ENCODE results near the gene MFAP4.

Gene MFAP4

GRCh38 chr17:19347323-19348080 lies 39.5 kb downstream of the MFAP4 start:
- no peak for DNase-seq

- no peak for DNase-seq
Measured at GRCh38 chr17:19346351-19347255, 40.4 kb downstream of the MFAP4 start.

DNA sequence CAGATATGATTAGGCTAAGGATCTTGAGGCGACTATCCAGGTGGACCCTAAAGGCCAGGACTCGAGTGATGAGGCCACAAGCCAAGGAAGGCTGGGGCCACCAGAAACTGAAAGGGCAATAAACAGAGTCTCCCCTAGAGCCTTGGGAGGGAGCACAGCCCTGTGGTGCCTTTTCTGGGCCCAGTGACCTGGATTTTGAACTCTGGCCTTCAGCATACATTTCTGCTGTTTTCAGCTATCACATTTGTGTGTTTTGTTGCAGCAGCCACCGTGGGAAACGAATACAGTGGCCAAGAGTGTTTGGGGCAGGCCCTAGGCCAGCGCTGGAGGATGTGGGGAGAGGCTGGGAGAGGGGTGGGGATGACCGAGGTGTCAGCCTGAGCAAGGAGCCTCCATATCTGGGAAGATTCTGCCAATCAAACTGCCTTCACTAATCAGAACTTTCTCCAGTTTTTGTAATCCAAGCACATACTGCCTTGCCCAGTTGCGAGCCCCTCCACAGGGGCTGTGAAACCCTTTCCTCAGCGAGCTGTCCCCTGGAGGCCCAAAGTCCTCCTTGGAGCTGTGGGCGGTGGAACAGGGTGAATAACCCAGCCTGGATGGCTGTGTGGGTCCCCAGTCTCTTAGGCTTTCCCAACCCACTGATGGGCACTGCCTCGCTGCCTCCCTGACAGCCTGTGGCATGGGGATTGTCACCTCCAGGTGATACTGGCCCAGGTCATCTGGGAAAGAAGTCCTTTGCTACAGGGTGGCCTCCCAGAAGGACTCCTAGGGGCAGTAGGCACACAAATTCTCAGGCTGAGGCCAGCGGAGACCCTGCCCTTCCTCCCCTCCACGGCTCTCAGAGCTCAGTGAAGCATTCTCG lies 41.3 kb downstream of the MFAP4 start:
- DNase-seq = no peak

- DNase-seq = no peak
Measured at GRCh38 chr17:19345067-19345460, 41.9 kb downstream of the MFAP4 start.

DNA sequence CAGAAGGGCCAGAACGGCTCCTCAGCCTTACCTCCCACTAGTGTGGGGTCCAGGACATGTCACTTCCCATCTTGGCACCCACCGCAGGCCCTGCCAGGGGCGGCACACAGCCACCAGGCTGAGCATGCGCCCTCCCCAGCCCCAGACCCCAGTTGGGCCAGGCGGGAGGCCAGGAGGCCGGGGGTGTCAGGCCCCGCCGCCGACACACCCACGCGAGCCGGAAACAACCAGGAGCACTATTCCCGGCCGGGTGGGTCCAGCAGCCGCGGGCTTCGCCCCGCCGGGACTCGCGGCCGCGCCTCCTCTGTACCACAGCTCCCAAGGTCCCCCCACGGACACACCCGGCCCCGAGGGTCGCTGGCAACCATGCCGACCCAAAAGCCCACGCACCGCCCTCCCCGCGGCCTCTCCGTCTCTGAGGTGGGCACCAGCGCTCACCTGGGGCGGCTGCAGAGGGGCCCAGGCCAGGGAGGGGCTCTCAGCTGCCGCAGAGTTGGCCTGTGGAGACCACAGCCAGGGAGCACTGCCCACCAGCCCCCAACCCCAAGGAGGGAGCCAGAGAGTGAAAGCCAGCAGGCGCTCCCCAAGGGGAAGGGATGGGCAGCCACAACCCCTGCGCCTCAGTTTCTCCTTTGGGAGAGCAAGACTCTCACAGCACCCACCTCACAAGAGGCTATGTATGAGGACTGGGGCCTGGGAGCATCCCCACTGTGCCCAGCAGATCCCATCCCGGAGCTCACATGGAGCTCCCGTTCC lies 42.5 kb downstream of the MFAP4 start:
- DNase-seq = no peak

DNA sequence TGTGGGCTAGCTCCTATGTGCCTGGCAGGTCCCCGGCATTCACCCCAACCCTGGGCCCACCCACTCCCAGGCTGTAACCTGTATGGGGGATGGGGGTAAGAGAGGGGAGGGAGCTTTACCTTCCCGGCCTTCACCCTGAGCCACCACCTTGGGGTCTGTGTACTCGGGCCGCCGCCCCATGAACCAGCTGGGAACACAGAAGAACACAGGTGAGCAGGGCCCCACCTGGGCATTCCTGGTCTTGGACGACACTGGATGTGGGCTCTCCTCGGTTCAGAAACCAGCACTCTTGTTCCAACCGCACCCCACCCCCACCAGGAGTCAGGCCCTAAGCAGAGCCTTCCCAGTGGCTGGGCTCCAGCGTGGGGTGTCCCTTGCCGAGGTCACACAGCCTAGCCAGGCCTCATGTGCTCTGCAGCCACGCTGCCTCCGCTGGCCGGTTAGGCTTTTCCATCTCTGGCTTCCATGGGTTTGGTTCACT lies 43.3 kb downstream of the MFAP4 start:
- DNase-seq = no peak

- no peak for DNase-seq
Measured at GRCh38 chr17:19343256-19343630, 43.7 kb downstream of the MFAP4 start.

- DNase-seq = no peak
Measured at GRCh38 chr17:19342611-19343255, 44.3 kb downstream of the MFAP4 start.

DNA sequence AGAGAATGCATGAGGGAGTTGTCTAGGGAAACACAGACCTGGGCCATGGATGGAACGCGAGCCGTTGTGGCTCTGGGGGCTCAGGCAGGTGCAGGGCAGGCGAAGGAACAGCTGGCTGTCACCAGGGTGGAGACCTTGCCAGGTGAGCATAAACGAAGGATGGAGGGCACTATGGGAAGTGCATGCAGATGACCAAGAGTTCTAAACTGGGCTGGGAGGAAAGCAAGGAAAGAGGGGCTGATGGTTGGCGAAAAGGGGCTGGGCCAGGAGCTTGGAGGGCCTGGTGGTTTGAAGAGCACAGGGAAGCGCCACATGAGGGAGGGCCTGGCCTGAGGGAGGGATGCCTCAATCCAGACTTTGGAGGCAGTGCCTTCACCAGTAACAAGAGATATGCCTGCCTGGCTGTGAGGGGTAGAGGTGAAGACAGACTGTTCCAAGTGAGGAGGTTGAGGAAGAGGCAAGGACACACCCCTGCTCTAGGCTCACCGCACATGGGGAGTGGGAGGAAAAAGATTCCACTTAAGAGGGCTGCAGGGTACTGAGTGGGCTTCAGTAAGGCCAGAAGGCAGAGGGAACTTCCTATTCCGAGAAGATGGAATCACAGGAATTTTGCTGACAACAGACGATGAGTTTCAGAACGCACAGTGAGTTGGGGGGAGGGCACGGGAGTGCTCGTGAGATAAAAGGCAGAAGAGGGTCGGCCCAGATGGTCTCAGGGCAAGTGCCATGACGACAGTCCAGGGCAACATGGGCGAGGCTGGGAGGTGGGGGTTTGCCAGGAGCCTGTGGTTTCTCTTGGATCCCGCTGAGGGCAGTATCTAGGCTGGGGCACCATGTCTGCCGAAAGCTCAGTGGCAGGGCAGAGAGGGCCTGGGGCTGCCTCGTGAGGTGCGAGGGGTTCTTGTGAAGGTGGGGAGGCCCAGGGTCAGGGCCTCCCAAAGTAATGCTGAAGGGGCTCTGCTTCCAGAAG lies 45.1 kb downstream of the MFAP4 start:
- DNase-seq = no peak

- DNase-seq = no peak
Measured at GRCh38 chr17:19341211-19341631, 45.8 kb downstream of the MFAP4 start.

- DNase-seq = no peak
Measured at GRCh38 chr17:19339341-19339815, 47.6 kb downstream of the MFAP4 start.

DNA sequence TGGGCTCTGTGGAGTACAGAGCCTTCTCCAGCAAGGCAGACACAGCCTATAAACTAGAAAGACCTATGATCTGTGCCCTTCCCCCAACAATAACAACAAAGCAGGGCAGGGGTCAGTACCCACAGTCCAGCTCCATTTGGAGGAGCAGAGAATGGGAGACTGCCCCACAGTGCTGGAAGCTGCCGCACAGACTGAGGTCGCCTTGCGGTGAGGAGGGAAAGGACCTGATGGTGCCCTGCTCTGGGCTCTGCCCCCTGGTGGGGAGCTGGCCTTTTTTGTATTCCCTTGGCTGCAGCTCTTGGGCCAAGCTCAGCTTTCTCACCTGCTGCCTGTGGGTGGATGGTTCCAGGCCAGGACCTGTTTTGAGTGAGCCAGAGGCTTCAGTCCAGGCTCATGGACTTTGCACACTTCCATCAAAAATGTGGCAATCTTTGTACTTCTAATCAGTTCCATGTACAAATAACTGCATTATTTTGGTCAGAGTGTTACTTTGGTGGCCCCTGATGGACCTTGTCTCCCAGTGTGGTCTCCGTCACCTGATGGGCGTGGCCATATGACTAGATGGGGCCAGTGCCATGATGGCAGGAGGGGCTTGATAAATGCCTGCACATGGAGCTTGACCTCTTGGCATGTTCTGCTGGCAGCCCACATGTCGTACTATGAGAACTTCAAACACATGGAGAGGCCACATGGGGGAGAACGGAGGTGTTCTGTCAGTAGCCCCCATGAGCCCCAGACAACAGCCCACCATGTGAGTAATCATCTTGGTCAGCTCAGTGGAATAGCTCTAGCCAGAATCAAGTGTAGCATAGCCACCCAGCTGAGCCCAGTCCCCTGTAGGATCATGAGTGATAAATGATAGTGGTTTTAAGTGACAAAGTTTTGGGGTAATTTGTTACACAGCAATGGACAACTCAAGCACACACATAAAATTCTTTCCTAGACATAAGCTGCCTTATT lies 48.7 kb downstream of the MFAP4 start:
- peak; percentile 65 for DNase-seq

- DNase-seq = no peak
Measured at GRCh38 chr17:19337712-19338023, 49.3 kb downstream of the MFAP4 start.

DNA sequence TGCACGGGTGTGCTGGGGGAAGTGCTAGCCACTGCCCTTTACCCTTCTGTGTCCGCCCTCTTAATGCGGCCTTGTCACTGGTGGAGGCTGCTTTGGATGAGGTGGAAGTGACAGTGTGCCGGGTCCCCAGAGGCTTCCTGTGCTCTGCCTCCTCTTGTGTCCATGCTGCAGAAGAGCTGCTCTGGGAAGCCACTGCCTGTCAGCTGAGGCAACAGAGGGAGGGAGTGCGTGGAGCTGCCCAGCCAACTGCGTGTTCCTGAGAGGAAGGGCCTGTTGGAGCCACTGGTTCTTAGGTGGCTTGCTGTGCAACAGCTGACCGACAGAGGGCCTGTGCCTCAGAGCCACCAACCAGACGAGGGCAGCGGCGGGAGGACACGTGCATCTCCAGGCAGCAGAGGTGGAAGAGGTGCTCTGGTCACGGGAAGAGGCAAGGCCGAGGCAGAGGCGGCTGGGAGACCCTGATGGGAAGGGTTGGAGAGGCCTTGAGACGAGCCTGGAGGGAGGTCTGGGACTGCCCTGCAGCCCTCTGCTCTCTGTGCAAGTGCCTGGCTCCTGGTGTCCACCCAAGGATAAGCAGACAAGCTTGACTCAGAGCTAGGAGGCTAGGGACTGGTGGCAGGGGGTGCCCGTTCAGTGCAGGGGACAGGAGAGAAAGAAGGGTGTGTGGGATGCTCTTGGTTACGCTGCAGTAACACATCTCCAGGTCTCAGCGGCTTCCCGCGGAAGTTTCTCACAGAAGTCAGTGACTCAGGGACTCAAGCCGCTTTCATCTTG lies 49.9 kb downstream of the MFAP4 start:
- no peak for DNase-seq

GRCh38 chr17:19335951-19336631 lies 50.9 kb downstream of the MFAP4 start:
- DNase-seq = no peak

GRCh38 chr17:19334331-19334730 lies 52.7 kb downstream of the MFAP4 start:
- no peak for DNase-seq

DNA sequence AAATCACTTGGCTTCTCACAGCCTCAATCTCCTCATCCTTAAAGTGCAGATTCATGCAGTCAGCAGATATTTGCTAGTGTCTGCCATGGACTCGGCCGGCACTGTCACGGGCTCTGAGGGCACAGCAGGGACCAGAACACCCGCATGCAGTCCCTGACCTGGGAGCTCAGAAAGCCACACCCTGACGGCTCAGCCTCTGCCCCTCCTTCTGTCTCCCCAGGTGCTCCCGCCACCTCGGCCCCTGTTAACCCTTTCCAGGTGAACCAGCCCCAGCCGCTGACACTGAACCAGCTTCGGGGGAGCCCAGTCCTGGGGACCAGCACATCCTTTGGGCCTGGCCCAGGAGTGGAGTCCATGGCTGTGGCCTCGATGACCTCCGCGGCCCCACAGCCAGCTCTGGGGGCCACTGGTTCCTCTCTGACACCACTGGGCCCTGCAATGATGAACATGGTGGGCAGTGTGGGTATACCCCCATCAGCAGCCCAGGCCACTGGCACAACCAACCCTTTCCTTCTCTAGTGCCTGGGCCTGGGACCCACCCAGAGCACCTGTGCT lies 53.2 kb downstream of the MFAP4 start:
- no peak for DNase-seq
